GM19397 (cell line): Measurements from ENCODE around the gene GPAT3.
"Not testable (repeated sequence)": the region's sequence is repeated elsewhere in the genome, so short reads cannot be mapped to it uniquely, and the experiment has no call there.

Experiments used
- ATAC-seq: cut with Tn5 transposase; IDR thresholded peaks from one replicate; pipeline ENCODE4 v1.9.1; 2021; ENCODE audit warnings: mild to moderate bottlenecking, moderate library complexity; ENCODE audit not compliant: unreplicated experiment

The GPAT3 gene

GRCh38 chr4:83591730-83592129 is 55.8 kb downstream of the GPAT3 start:
- no peak for ATAC-seq

GRCh38 chr4:83599183-83599582 is 63.3 kb downstream of the GPAT3 start:
- ATAC-seq = no peak

- ATAC-seq = no peak
Observed at GRCh38 chr4:83603129-83603528, 67.2 kb downstream of the GPAT3 start.

GRCh38 chr4:83604321-83604720 is 68.4 kb downstream of the GPAT3 start:
- ATAC-seq = no peak

GRCh38 chr4:83605210-83605609 is 69.3 kb downstream of the GPAT3 start:
- ATAC-seq = no peak

GRCh38 chr4:83605744-83606172 is 69.8 kb downstream of the GPAT3 start:
- no peak for ATAC-seq

GRCh38 chr4:83606460-83606859 is 70.6 kb downstream of the GPAT3 start:
- ATAC-seq = no peak

GRCh38 chr4:83606898-83607297 is 71.0 kb downstream of the GPAT3 start:
- no peak for ATAC-seq

- ATAC-seq = no peak
Observed at GRCh38 chr4:83609365-83609764, 73.5 kb downstream of the GPAT3 start.

GRCh38 chr4:83610729-83611128 is 74.8 kb downstream of the GPAT3 start:
- ATAC-seq = no peak

- ATAC-seq = no peak
Observed at GRCh38 chr4:83613023-83613422, 77.1 kb downstream of the GPAT3 start.

GRCh38 chr4:83613994-83614393 is 78.1 kb downstream of the GPAT3 start:
- no peak for ATAC-seq

- no peak for ATAC-seq
Observed at GRCh38 chr4:83616252-83616651, 80.3 kb downstream of the GPAT3 start.

- no peak for ATAC-seq
Observed at GRCh38 chr4:83617371-83618035, 81.6 kb downstream of the GPAT3 start.

- ATAC-seq = no peak
Observed at GRCh38 chr4:83618431-83618830, 82.5 kb downstream of the GPAT3 start.

- no peak for ATAC-seq
Observed at GRCh38 chr4:83618991-83619645, 83.2 kb downstream of the GPAT3 start.

- ATAC-seq = not testable (repeated sequence)
Observed at GRCh38 chr4:83622127-83622526, 86.2 kb downstream of the GPAT3 start.

- no peak for ATAC-seq
Observed at GRCh38 chr4:83625821-83626220, 89.9 kb downstream of the GPAT3 start.

- no peak for ATAC-seq
Observed at GRCh38 chr4:83626245-83626836, 90.4 kb downstream of the GPAT3 start.

GRCh38 chr4:83629945-83630721 is 94.2 kb downstream of the GPAT3 start:
- no peak for ATAC-seq

GRCh38 chr4:83631066-83631465 is 95.2 kb downstream of the GPAT3 start:
- no peak for ATAC-seq

GRCh38 chr4:83636930-83637329 is 101.0 kb downstream of the GPAT3 start:
- no peak for ATAC-seq
